SK-N-SH (cell line): ENCODE measurements around the gene CIT. TPM values are rescaled to one million over a fixed set of nuclear protein-coding genes. Genes with fewer than 3 reads are reported as not detected.

Experiments
- CTCF ChIA-PET: fragments of 300-600, 350-600 bp; formaldehyde crosslinking; extraction: SDS; loops from one replicate; lab custom pipeline; 2021; lab: Yijun Ruan, JAX
- POLR2A ChIA-PET: fragments of 350-600 bp; sonication (Branson Sonifier 250); formaldehyde crosslinking; extraction: SDS; loops from one replicate; lab custom pipeline; 2020; ENCODE audit warnings: antibody characterized with exemption, inconsistent platforms; lab: Yijun Ruan, JAX
- DNase-seq: peaks from one replicate; pipeline ENCODE4 v3.0.0; 2012
- H2AFZ ChIP-seq: fragments of 200-600 bp; sonication (generic); 2 replicates; pipeline ENCODE4 v1.8.1; 2016; ENCODE audit warnings: antibody characterized with exemption, mild to moderate bottlenecking, low read depth
- H3F3A ChIP-seq: fragments of 200-600 bp; sonication (generic); replicated peaks from 2 replicates; pipeline ENCODE3; 2016; ENCODE audit warnings: antibody characterized with exemption, mild to moderate bottlenecking; ENCODE audit not compliant: insufficient read depth
- H3K27ac ChIP-seq, 2 experiments: fragments of 200-500 bp in 1 of 2; fragments of 200-600 bp in 1 of 2; sonication (Bioruptor generic) in 1 of 2; sonication (generic), shearing (Covaris generic) in 1 of 2; 2 replicates each; pipeline versions ENCODE4 v1.5.1 to v1.6.1; 2014 to 2016; ENCODE audit warnings: low read depth in 2 of 2, inconsistent platforms in 1 of 2, low read length in 1 of 2, mild to moderate bottlenecking in 1 of 2, mixed read lengths in 1 of 2
- H3K27me3 ChIP-seq: fragments of 200-600 bp; sonication (generic), shearing (Covaris generic); 2 replicates; pipeline ENCODE4 v1.6.1; 2016; ENCODE audit warnings: mixed run types; ENCODE audit not compliant: insufficient read depth
- H3K36me3 ChIP-seq, 2 experiments: fragments of 200-500 bp in 1 of 2; fragments of 200-600 bp in 1 of 2; sonication (Bioruptor generic) in 1 of 2; sonication (generic) in 1 of 2; replicated peaks in 1 of 2; 2 replicates each; pipeline versions ENCODE3 to v1.5.1; 2014 to 2016; ENCODE audit warnings: low read length in 1 of 2, mild to moderate bottlenecking in 1 of 2; ENCODE audit not compliant: insufficient read depth in 2 of 2, control insufficient read depth in 1 of 2
- H3K4me1 ChIP-seq, 2 experiments: fragments of 200-500 bp in 1 of 2; fragments of 200-600 bp in 1 of 2; sonication (Bioruptor generic) in 1 of 2; sonication (generic), shearing (Covaris generic) in 1 of 2; 2 replicates each; pipeline versions ENCODE4 v1.5.1 to v1.6.1; 2014 to 2016; ENCODE audit warnings: low read depth in 1 of 2, low read length in 1 of 2, mixed run types in 1 of 2; ENCODE audit not compliant: insufficient read depth in 2 of 2, control insufficient read depth in 1 of 2
- H3K4me2 ChIP-seq: fragments of 200-600 bp; sonication (generic), shearing (Covaris generic); 2 replicates; pipeline ENCODE4 v1.6.1; 2017; ENCODE audit warnings: mixed run types
- H3K4me3 ChIP-seq, 2 experiments: fragments of 200-500 bp in 1 of 2; fragments of 200-600 bp in 1 of 2; sonication (Bioruptor generic) in 1 of 2; sonication (generic), shearing (Covaris generic) in 1 of 2; 2 replicates each; pipeline versions ENCODE4 v1.5.1 to v1.8.1; 2014 to 2016; ENCODE audit warnings: low read depth in 2 of 2, inconsistent platforms in 1 of 2, low read length in 1 of 2, mild to moderate bottlenecking in 1 of 2, mixed read lengths in 1 of 2, moderate library complexity in 1 of 2
- H3K79me2 ChIP-seq: fragments of 200-600 bp; sonication (generic); 2 replicates; pipeline ENCODE4 v1.8.1; 2017; ENCODE audit warnings: mild to moderate bottlenecking; ENCODE audit not compliant: insufficient read depth
- H3K9ac ChIP-seq: fragments of 200-600 bp; sonication (generic); 2 replicates; pipeline ENCODE4 v1.6.1; 2017; ENCODE audit warnings: mixed run types
- H3K9me2 ChIP-seq: fragments of 200-600 bp; sonication (generic); 2 replicates; pipeline ENCODE4 v1.6.1; 2017; ENCODE audit warnings: mixed run types
- H3K9me3 ChIP-seq: fragments of 200-600 bp; sonication (generic); 2 replicates; pipeline ENCODE4 v1.6.1; 2017; ENCODE audit warnings: mixed run types, mild to moderate bottlenecking, moderate library complexity
- H4K20me1 ChIP-seq: fragments of 200-600 bp; sonication (generic); 2 replicates; pipeline ENCODE4 v1.6.1; 2017; ENCODE audit warnings: mild to moderate bottlenecking, mixed run types; ENCODE audit not compliant: insufficient read depth
- CHD2 ChIP-seq: fragments of 150-350 bp; IDR thresholded peaks from 2 replicates; pipeline ENCODE4 v1.6.1; 2018; ENCODE audit warnings: low read length; ENCODE audit not compliant: partially characterized antibody
- ELF1 ChIP-seq: IDR thresholded peaks from 2 replicates; pipeline ENCODE4 v1.4.0; 2012
- EP300 ChIP-seq, 2 experiments: IDR thresholded peaks; 2 replicates each; pipeline versions ENCODE4 v1.4.0 to v1.6.1; 2012; ENCODE audit warnings: borderline replicate concordance in 1 of 2, low read depth in 1 of 2, low read length in 1 of 2
- FOXJ3 ChIP-seq: sonication (generic); formaldehyde crosslinking; IDR thresholded peaks from 2 replicates; pipeline ENCODE4 v1.5.1; 2020; ENCODE audit warnings: mild to moderate bottlenecking, missing genetic modification reagents
- GABPA ChIP-seq: IDR thresholded peaks from 2 replicates; pipeline ENCODE4 v1.4.0; 2012; ENCODE audit warnings: low read depth, mild to moderate bottlenecking
- GATA2 ChIP-seq: sonication (generic); formaldehyde crosslinking; IDR thresholded peaks from 2 replicates; pipeline ENCODE4 v1.5.0; 2020; ENCODE audit warnings: mild to moderate bottlenecking, missing genetic modification reagents
- NRF1 ChIP-seq: IDR thresholded peaks from 2 replicates; pipeline ENCODE4 v1.6.1; 2012; ENCODE audit warnings: low read depth, mild to moderate bottlenecking, low read length
- POLR2AphosphoS5 ChIP-seq: IDR thresholded peaks from 2 replicates; pipeline ENCODE4 v1.6.1; 2012; ENCODE audit warnings: low read depth, low read length
- RCOR1 ChIP-seq: fragments of 150-350 bp; IDR thresholded peaks from 2 replicates; pipeline ENCODE4 v1.6.1; 2017; ENCODE audit warnings: antibody characterized with exemption, low read length
- RFX5 ChIP-seq: IDR thresholded peaks from 2 replicates; pipeline ENCODE4 v1.6.1; 2012; ENCODE audit warnings: mild to moderate bottlenecking, improper control_type of control experiment, low read length
- RXRA ChIP-seq: IDR thresholded peaks from 2 replicates; pipeline ENCODE4 v1.4.0; 2012; ENCODE audit warnings: low read depth, mild to moderate bottlenecking, borderline replicate concordance
- TAF1 ChIP-seq: IDR thresholded peaks from 2 replicates; pipeline ENCODE4 v1.6.1; 2012; ENCODE audit warnings: low read depth, mild to moderate bottlenecking, low read length, moderate library complexity, borderline replicate concordance
- TEAD4 ChIP-seq: IDR thresholded peaks from 2 replicates; pipeline ENCODE4 v1.4.0; 2012; ENCODE audit warnings: mild to moderate bottlenecking, borderline replicate concordance; ENCODE audit not compliant: insufficient read depth
- WGBS: methylation state at CpG from one replicate; pipeline ENCODE4 v1.1.6; 2017; ENCODE audit warnings: low lambda C conversion rate; 5-methylcytosine and 5-hydroxymethylcytosine counted together
- polyA plus RNA-seq, 3 experiments: library from polyadenylated mRNA; depleted of rRNA; stranded (reverse); fragments of >200 nt; gene quantifications; 2 replicates each; pipeline ENCODE4 v1.2.3, GENCODE V29; 2012
- TF ChIP-seq, protein P1 (sequence below): fragments of 150-350 bp; IDR thresholded peaks from 2 replicates; pipeline ENCODE4 v1.6.1; 2017; ENCODE audit warnings: antibody characterized with exemption, low read length, low read depth, borderline replicate concordance
- TF ChIP-seq, protein P2 (sequence below): fragments of 150-350 bp; IDR thresholded peaks from 2 replicates; pipeline ENCODE4 v1.6.1; 2016; ENCODE audit warnings: mild to moderate bottlenecking, low read depth, low read length
- TF ChIP-seq, protein P3 (sequence below): fragments of 200-600 bp; sonication (generic); IDR thresholded peaks from 2 replicates; pipeline ENCODE4 v1.6.1; 2017; ENCODE audit warnings: antibody characterized with exemption, mild to moderate bottlenecking, moderate library complexity
- TF ChIP-seq, protein P4 (sequence below): IDR thresholded peaks from 2 replicates; pipeline ENCODE4 v1.6.1; 2012; ENCODE audit warnings: mild to moderate bottlenecking, low read depth, low read length, moderate library complexity

Gene CIT
- polyA plus RNA-seq, 1 of the 3 experiments (the other 2 are of a cell fraction) = 7.7 TPM

DNA sequence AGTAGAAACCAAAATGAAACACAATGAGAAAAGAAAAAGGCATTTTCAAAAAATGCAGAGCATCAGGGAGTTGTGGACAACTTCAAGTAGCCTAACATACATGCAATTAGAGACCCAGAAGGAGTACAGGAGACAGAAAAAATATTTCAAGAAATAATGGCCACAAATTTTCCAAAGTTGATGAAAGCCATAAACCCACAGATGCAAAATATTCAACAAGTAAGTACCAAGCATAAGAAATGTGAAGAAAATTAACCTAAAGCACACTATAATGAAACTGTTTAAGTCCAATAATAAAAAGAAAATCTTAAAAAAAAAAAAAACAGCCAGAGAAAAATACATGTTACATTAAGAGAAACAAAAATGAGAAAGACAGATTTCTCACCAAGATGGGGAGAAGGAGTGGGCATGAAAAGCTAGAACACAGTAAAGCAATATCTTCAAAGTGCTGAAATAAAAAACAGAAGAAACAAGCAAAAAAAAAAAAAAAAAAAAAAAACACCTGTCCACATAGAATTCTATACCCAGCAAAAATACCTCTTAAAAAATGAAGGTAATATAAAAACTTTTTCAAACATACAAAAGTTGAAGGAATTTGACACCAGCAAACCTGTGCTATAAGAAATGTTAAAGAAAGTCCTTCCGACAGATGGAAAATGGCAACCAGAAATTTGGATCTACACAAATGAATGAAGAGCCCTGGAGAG, 132.1 kb downstream of the CIT start:
- Histone ChIP-seq H3K4me1 (peaks cover 0 to 3% of the 10 kb centered on the region in 2 experiments; a peak in 1 of 4 replicates), H3K4me2 (no peak overlapping the region)
- TF ChIP-seq TEAD4 (no peak), EP300 (IDR thresholded peaks at IDR 0.05; ENCODE audit: borderline replicate concordance in 1 of 2, low read depth in 1 of 2, low read length in 1 of 2) (no peak), POLR2AphosphoS5 (no peak), TAF1 (no peak), NRF1 (no peak), CHD2 (no peak), ELF1 (no peak), GATA2 (CRISPR knock-in tag) (no peak), GABPA (no peak), RXRA (no peak), RCOR1 (no peak), FOXJ3 (CRISPR knock-in tag) (no peak), RFX5 (no peak)
- TF ChIP-seq, protein P1, sequence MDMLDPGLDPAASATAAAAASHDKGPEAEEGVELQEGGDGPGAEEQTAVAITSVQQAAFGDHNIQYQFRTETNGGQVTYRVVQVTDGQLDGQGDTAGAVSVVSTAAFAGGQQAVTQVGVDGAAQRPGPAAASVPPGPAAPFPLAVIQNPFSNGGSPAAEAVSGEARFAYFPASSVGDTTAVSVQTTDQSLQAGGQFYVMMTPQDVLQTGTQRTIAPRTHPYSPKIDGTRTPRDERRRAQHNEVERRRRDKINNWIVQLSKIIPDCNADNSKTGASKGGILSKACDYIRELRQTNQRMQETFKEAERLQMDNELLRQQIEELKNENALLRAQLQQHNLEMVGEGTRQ = no peak
- TF ChIP-seq, protein P2, sequence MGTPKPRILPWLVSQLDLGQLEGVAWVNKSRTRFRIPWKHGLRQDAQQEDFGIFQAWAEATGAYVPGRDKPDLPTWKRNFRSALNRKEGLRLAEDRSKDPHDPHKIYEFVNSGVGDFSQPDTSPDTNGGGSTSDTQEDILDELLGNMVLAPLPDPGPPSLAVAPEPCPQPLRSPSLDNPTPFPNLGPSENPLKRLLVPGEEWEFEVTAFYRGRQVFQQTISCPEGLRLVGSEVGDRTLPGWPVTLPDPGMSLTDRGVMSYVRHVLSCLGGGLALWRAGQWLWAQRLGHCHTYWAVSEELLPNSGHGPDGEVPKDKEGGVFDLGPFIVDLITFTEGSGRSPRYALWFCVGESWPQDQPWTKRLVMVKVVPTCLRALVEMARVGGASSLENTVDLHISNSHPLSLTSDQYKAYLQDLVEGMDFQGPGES = no peak
- TF ChIP-seq, protein P3, sequence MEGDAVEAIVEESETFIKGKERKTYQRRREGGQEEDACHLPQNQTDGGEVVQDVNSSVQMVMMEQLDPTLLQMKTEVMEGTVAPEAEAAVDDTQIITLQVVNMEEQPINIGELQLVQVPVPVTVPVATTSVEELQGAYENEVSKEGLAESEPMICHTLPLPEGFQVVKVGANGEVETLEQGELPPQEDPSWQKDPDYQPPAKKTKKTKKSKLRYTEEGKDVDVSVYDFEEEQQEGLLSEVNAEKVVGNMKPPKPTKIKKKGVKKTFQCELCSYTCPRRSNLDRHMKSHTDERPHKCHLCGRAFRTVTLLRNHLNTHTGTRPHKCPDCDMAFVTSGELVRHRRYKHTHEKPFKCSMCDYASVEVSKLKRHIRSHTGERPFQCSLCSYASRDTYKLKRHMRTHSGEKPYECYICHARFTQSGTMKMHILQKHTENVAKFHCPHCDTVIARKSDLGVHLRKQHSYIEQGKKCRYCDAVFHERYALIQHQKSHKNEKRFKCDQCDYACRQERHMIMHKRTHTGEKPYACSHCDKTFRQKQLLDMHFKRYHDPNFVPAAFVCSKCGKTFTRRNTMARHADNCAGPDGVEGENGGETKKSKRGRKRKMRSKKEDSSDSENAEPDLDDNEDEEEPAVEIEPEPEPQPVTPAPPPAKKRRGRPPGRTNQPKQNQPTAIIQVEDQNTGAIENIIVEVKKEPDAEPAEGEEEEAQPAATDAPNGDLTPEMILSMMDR = no peak
- TF ChIP-seq, protein P4, sequence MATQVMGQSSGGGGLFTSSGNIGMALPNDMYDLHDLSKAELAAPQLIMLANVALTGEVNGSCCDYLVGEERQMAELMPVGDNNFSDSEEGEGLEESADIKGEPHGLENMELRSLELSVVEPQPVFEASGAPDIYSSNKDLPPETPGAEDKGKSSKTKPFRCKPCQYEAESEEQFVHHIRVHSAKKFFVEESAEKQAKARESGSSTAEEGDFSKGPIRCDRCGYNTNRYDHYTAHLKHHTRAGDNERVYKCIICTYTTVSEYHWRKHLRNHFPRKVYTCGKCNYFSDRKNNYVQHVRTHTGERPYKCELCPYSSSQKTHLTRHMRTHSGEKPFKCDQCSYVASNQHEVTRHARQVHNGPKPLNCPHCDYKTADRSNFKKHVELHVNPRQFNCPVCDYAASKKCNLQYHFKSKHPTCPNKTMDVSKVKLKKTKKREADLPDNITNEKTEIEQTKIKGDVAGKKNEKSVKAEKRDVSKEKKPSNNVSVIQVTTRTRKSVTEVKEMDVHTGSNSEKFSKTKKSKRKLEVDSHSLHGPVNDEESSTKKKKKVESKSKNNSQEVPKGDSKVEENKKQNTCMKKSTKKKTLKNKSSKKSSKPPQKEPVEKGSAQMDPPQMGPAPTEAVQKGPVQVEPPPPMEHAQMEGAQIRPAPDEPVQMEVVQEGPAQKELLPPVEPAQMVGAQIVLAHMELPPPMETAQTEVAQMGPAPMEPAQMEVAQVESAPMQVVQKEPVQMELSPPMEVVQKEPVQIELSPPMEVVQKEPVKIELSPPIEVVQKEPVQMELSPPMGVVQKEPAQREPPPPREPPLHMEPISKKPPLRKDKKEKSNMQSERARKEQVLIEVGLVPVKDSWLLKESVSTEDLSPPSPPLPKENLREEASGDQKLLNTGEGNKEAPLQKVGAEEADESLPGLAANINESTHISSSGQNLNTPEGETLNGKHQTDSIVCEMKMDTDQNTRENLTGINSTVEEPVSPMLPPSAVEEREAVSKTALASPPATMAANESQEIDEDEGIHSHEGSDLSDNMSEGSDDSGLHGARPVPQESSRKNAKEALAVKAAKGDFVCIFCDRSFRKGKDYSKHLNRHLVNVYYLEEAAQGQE = no peak
- TF ChIP-seq, all 33 proteins: peak for 0
- Histone ChIP-seq H3K9me3 (peaks cover 11% of the 10 kb centered on the region), H3K36me3 (peaks cover 9 to 61% of the 10 kb centered on the region in 2 experiments), H3K79me2 (no peaks in the 10 kb centered on the region; the same call in 1 of the 2 replicates), H3K27ac (no peak overlapping the region), H3F3A (no peaks in the 10 kb centered on the region), H4K20me1 (no peaks in the 10 kb centered on the region), H2AFZ (no peak overlapping the region), H3K4me3 (no peak overlapping the region), H3K9ac (no peak overlapping the region), H3K9me2 (no peaks in the 10 kb centered on the region), H3K27me3 (no peaks in the 10 kb centered on the region)
- 98% methylated on average over 1 of the region's 1 CpG for WGBS
- ChIA-PET POLR2A (no interaction called here), CTCF (no interaction called here)
- no peak for DNase-seq
